Measurements from ENCODE around the gene DMAC2. TPM values are rescaled to one million over a fixed set of nuclear protein-coding genes. Genes with fewer than 3 reads are reported as not detected.
A peak's percentile ranks its signal among the peaks of the same experiment; 100 is the strongest.

Gene DMAC2
- total and polyA plus RNA-seq, 2 of the 13 experiments (the other 11 are each of a cell fraction or from before 2014, with no cell fraction given), result 39.0 to 66.0 TPM

DNA sequence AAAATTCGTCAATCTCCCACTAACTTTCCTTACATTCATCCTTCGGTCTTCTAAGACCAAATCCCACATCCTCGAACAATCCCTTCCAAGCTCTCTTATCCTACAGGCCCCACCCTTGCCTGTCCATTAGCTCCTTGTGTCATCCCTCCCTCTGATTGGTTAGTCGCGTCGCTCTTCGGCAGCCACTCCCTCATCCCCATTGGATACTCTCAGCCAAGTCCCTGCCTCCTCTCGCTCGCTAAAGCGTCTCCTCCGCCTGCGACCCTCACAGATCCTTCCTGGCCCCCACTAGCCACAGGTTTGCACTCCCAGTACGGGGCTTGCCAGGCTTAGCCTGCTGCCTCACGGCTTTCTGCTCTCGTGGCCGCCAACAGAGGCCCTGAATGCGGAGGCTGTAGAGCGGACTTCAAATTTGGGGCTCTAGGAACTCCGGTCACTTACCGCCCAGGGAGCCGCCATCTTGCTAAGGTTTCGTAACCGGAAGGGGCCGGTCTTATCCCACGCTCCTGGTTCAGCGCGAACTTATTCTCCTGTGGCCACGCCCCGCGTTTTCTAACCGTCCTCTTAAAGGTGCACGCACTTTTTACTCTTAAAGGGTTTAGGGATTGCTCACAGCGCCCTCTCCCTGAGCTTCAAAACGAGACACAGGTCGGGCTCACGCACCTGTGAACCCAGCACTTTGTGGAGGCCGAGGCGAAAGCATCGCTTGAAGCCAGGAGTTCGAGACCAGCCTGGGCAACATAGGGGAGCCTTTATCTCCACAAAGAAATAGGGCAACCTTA, at the start of gene DMAC2 (continued):
- TF ChIP-seq, protein P1, sequence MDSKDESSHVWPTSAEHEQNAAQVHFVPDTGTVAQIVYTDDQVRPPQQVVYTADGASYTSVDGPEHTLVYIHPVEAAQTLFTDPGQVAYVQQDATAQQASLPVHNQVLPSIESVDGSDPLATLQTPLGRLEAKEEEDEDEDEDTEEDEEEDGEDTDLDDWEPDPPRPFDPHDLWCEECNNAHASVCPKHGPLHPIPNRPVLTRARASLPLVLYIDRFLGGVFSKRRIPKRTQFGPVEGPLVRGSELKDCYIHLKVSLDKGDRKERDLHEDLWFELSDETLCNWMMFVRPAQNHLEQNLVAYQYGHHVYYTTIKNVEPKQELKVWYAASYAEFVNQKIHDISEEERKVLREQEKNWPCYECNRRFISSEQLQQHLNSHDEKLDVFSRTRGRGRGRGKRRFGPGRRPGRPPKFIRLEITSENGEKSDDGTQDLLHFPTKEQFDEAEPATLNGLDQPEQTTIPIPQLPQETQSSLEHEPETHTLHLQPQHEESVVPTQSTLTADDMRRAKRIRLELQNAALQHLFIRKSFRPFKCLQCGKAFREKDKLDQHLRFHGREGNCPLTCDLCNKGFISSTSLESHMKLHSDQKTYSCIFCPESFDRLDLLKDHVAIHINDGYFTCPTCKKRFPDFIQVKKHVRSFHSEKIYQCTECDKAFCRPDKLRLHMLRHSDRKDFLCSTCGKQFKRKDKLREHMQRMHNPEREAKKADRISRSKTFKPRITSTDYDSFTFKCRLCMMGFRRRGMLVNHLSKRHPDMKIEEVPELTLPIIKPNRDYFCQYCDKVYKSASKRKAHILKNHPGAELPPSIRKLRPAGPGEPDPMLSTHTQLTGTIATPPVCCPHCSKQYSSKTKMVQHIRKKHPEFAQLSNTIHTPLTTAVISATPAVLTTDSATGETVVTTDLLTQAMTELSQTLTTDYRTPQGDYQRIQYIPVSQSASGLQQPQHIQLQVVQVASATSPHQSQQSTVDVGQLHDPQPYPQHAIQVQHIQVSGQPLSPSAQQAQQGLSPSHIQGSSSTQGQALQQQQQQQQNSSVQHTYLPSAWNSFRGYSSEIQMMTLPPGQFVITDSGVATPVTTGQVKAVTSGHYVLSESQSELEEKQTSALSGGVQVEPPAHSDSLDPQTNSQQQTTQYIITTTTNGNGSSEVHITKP (CRISPR knock-in tag; IDR thresholded peaks at IDR 0.05; ENCODE audit: low read depth), result 0 out of 2 replicates have a peak, but pooled peaks have one; percentile 35
- TF ChIP-seq, protein P2, sequence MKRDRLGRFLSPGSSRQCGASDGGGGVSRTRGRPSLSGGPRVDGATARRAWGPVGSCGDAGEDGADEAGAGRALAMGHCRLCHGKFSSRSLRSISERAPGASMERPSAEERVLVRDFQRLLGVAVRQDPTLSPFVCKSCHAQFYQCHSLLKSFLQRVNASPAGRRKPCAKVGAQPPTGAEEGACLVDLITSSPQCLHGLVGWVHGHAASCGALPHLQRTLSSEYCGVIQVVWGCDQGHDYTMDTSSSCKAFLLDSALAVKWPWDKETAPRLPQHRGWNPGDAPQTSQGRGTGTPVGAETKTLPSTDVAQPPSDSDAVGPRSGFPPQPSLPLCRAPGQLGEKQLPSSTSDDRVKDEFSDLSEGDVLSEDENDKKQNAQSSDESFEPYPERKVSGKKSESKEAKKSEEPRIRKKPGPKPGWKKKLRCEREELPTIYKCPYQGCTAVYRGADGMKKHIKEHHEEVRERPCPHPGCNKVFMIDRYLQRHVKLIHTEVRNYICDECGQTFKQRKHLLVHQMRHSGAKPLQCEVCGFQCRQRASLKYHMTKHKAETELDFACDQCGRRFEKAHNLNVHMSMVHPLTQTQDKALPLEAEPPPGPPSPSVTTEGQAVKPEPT (CRISPR knock-in tag; IDR thresholded peaks at IDR 0.05; ENCODE audit: low read depth), result peak; percentile 86; the same call in 1 of the 2 replicates
- TF ChIP-seq FOXK1 (CRISPR knock-in tag; IDR thresholded peaks at IDR 0.05; ENCODE audit: borderline replicate concordance, low read depth), result peak; percentile 11; the same call in 1 of the 2 replicates
- no peak for TF ChIP-seq SRSF9 (IDR thresholded peaks at IDR 0.05; ENCODE audit: borderline replicate concordance, insufficient read depth, low read depth, low read length, poor library complexity, severe bottlenecking)
- TF ChIP-seq ZNF263 (CRISPR knock-in tag; IDR thresholded peaks at IDR 0.05), result peak; percentile 26; the same call in 1 of the 2 replicates
- no peak; the same call in 1 of the 2 replicates for TF ChIP-seq ETV5 (CRISPR knock-in tag; IDR thresholded peaks at IDR 0.05; ENCODE audit: borderline replicate concordance)
- 0 out of 2 replicates have a peak, but pooled peaks have one; percentile 31 for TF ChIP-seq HNRNPL (IDR thresholded peaks at IDR 0.05; ENCODE audit: low read depth, low read length)
- TF ChIP-seq, protein P3, sequence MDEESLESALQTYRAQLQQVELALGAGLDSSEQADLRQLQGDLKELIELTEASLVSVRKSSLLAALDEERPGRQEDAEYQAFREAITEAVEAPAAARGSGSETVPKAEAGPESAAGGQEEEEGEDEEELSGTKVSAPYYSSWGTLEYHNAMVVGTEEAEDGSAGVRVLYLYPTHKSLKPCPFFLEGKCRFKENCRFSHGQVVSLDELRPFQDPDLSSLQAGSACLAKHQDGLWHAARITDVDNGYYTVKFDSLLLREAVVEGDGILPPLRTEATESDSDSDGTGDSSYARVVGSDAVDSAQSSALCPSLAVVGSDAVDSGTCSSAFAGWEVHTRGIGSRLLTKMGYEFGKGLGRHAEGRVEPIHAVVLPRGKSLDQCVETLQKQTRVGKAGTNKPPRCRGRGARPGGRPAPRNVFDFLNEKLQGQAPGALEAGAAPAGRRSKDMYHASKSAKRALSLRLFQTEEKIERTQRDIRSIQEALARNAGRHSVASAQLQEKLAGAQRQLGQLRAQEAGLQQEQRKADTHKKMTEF (CRISPR knock-in tag; IDR thresholded peaks at IDR 0.05), result peak; percentile 94
- TF ChIP-seq ZC3H4 (CRISPR knock-in tag; IDR thresholded peaks at IDR 0.05; ENCODE audit: borderline replicate concordance), result no peak
- TF ChIP-seq KLF12 (CRISPR knock-in tag; IDR thresholded peaks at IDR 0.05; ENCODE audit: borderline replicate concordance), result no peak; the same call in 1 of the 2 replicates
- peak; percentile 98 for TF ChIP-seq YY1 (IDR thresholded peaks at IDR 0.05; ENCODE audit: insufficient read depth, insufficient replicate concordance, low read depth, low read length)
- TF ChIP-seq KDM5B (CRISPR knock-in tag; IDR thresholded peaks at IDR 0.05; ENCODE audit: borderline replicate concordance), result peak; percentile 32; the same call in 1 of the 2 replicates
- TF ChIP-seq NFRKB (IDR thresholded peaks at IDR 0.05), result peak; percentile 60; the same call in 1 of the 2 replicates
- no peak for TF ChIP-seq ZNF234 (CRISPR knock-in tag; conservative IDR thresholded peaks at IDR 0.05)
- TF ChIP-seq SRSF1 (optimal IDR thresholded peaks at IDR 0.05; ENCODE audit: low read depth, low read length), result peak; percentile 78
- 0 out of 2 replicates have a peak, but pooled peaks have one; percentile 63 for TF ChIP-seq CHCHD3 (CRISPR knock-in tag; IDR thresholded peaks at IDR 0.05)
- TF ChIP-seq ZNF343 (CRISPR knock-in tag; IDR thresholded peaks at IDR 0.05), result 0 out of 2 replicates have a peak, but pooled peaks have one; percentile 41
- TF ChIP-seq ZFP82 (CRISPR knock-in tag; IDR thresholded peaks at IDR 0.05; ENCODE audit: borderline replicate concordance), result no peak
- TF ChIP-seq SMAD9 (CRISPR knock-in tag; IDR thresholded peaks at IDR 0.05), result no peak
- peak; percentile 94 for TF ChIP-seq ZMYM2 (CRISPR knock-in tag; IDR thresholded peaks at IDR 0.05)
- TF ChIP-seq ZKSCAN8 (CRISPR knock-in tag; IDR thresholded peaks at IDR 0.05; ENCODE audit: borderline replicate concordance), result peak; percentile 42; the same call in 1 of the 2 replicates
- TF ChIP-seq MED1 (CRISPR knock-in tag; IDR thresholded peaks at IDR 0.05), result peak; percentile 29; the same call in 1 of the 2 replicates

Data from HepG2 (cell line).